OCI-LY3 (cell line): ENCODE results near the gene OR52K2.

Experiments
- H2AFZ ChIP-seq: fragments of 200-600, 300-600 bp; shearing (Covaris generic); 2 replicates; pipeline ENCODE4 v1.6.0; 2014; ENCODE audit warnings: antibody characterized with exemption, low read depth, low read length
- H3K27ac ChIP-seq: fragments of 200-600, 300-600 bp; sonication (generic); 2 replicates; pipeline ENCODE4 v1.5.1; 2014; ENCODE audit warnings: mild to moderate bottlenecking, low read length, moderate library complexity, mixed read lengths
- H3K27me3 ChIP-seq: fragments of 200-600, 300-600 bp; sonication (generic); 2 replicates; pipeline ENCODE4 v1.6.1; 2014; ENCODE audit warnings: low read depth, low read length, mixed read lengths
- H3K36me3 ChIP-seq: fragments of 200-600, 300-600 bp; sonication (generic); replicated peaks from 2 replicates; pipeline ENCODE3; 2014; ENCODE audit warnings: low read depth, low read length, mixed read lengths
- H3K4me1 ChIP-seq: fragments of 300-600, 200-600 bp; sonication (generic); 2 replicates; pipeline ENCODE4 v1.6.1; 2014; ENCODE audit warnings: low read length, mixed read lengths
- H3K4me2 ChIP-seq: fragments of 200-600, 300-600 bp; sonication (generic); 2 replicates; pipeline ENCODE4 v1.6.1; 2014; ENCODE audit warnings: low read length, mixed read lengths
- H3K4me3 ChIP-seq: fragments of 300-600, 200-600 bp; sonication (generic); 2 replicates; pipeline ENCODE4 v1.5.1; 2014; ENCODE audit warnings: antibody characterized with exemption, mild to moderate bottlenecking, low read length, moderate library complexity
- H3K79me2 ChIP-seq: fragments of 300-600, 200-600 bp; shearing (Covaris generic); 2 replicates; pipeline ENCODE4 v1.6.1; 2014; ENCODE audit warnings: mild to moderate bottlenecking, low read length, mixed read lengths
- H3K9ac ChIP-seq: fragments of 300-600, 200-600 bp; shearing (Covaris generic); 2 replicates; pipeline ENCODE4 v1.6.0; 2014; ENCODE audit warnings: mild to moderate bottlenecking, low read length, moderate library complexity
- H3K9me3 ChIP-seq: fragments of 200-600, 300-600 bp; shearing (Covaris generic); 2 replicates; pipeline ENCODE4 v1.6.1; 2014; ENCODE audit warnings: low read length, mixed read lengths; ENCODE audit not compliant: insufficient read depth
- H4K20me1 ChIP-seq: fragments of 200-600, 300-600 bp; sonication (generic); 2 replicates; pipeline ENCODE4 v1.6.1; 2016; ENCODE audit warnings: low read length, mixed read lengths; ENCODE audit not compliant: insufficient read depth
- EZH2phosphoT487 ChIP-seq: fragments of 200-600 bp; shearing (Covaris generic); IDR thresholded peaks from 2 replicates; pipeline ENCODE4 v1.6.1; 2018; ENCODE audit warnings: antibody characterized with exemption, mixed run types, low read depth
- TF ChIP-seq, protein P1 (sequence below): fragments of 200-600, 300-600 bp; sonication (generic); IDR thresholded peaks from 2 replicates; pipeline ENCODE4 v1.5.1; 2014; ENCODE audit warnings: antibody characterized with exemption, low read length, low read depth

OR52K2 gene

DNA sequence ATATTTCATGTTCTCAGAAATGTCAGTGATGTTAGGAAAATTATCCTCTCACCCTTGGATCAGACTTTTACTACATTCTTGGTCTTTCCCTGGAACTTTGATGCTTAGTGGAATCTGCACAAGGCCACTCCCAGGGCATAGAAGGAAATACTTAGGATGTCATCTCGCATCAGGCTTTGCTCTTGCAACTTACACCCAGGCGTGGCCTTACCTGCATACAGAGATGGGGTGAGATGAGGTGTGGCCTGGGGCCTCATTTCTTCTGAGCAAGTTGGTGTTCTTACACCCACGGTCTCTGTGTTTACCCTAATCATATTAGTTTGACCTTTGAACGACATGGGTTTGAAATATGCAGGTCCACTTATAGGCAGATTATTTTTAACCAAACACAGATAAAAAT is 19.0 kb upstream of the OR52K2 start:
- H3K9me3 ChIP-seq, result no peaks in the 10 kb centered on the region

DNA sequence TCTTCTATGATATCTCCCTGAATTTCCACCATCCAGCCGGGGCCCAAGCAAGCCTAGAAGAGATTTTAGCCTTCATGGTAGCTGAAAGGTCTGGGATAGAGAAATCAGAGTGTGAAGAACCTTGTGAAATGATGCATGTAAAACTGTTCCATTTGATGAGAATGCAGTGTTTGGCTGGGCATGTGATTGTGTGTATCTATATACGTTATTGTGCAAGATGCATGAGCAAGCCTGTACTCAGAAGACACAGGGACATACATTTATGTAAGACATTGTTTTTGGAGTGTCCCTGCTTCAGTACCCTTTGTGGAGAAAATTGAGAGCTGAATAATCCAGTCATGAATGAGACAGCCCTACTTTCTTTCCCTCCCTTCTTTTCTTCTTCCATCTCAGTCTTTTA is 15.2 kb upstream of the OR52K2 start:
- no peak overlapping the region for H3K9ac ChIP-seq
- H3K4me1 ChIP-seq, result peaks cover 13% of the 10 kb centered on the region
- H3K4me3 ChIP-seq, result no peak overlapping the region
- no peak overlapping the region; the same call in 1 of the 2 replicates for H2AFZ ChIP-seq
- no peak overlapping the region for H3K27ac ChIP-seq
- no peaks in the 10 kb centered on the region for H3K36me3 ChIP-seq
- no peaks in the 10 kb centered on the region for H3K27me3 ChIP-seq
- H3K9me3 ChIP-seq, result no peaks in the 10 kb centered on the region
- no peaks in the 10 kb centered on the region for H4K20me1 ChIP-seq
- H3K4me2 ChIP-seq, result no peak overlapping the region
- TF ChIP-seq, protein P1, sequence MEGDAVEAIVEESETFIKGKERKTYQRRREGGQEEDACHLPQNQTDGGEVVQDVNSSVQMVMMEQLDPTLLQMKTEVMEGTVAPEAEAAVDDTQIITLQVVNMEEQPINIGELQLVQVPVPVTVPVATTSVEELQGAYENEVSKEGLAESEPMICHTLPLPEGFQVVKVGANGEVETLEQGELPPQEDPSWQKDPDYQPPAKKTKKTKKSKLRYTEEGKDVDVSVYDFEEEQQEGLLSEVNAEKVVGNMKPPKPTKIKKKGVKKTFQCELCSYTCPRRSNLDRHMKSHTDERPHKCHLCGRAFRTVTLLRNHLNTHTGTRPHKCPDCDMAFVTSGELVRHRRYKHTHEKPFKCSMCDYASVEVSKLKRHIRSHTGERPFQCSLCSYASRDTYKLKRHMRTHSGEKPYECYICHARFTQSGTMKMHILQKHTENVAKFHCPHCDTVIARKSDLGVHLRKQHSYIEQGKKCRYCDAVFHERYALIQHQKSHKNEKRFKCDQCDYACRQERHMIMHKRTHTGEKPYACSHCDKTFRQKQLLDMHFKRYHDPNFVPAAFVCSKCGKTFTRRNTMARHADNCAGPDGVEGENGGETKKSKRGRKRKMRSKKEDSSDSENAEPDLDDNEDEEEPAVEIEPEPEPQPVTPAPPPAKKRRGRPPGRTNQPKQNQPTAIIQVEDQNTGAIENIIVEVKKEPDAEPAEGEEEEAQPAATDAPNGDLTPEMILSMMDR, result no peak
- TF ChIP-seq EZH2phosphoT487, result no peak
- no peaks in the 10 kb centered on the region for H3K79me2 ChIP-seq

More for the DNA sequence above, 19.0 kb upstream of the OR52K2 start:
- Histone ChIP-seq H3K4me1 (peaks cover 6% of the 10 kb centered on the region), H3K36me3 (no peaks in the 10 kb centered on the region), H3K27ac (no peak overlapping the region), H3K79me2 (no peaks in the 10 kb centered on the region), H2AFZ (no peak overlapping the region), H4K20me1 (no peaks in the 10 kb centered on the region), H3K4me3 (no peak overlapping the region), H3K4me2 (no peak overlapping the region), H3K27me3 (no peaks in the 10 kb centered on the region), H3K9ac (no peak overlapping the region)
- no peak for TF ChIP-seq EZH2phosphoT487
- TF ChIP-seq, protein P1, result no peak

DNA sequence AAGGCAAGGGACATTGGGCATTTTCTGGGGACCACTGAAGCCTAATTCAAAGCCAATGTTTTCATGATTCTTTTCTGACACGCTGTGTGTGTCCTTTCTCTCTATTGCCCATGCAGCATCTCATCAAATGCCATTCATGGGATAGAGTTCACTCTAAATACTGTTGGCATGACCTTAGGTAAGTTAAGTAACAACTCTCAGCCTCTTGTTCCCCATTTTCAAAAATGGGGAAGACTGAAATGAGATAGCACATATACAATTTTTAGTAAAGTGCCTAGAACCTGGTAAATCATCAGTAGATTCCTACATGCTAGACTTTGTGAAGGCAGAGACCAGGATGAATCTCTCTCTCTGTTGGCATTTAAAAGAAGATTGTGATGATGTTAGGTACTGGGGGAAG is 12.7 kb upstream of the OR52K2 start:
- H3K4me1 ChIP-seq, result peaks cover 13% of the 10 kb centered on the region
- H3K27me3 ChIP-seq, result no peaks in the 10 kb centered on the region
- H3K79me2 ChIP-seq, result no peaks in the 10 kb centered on the region
- peak overlapping the region; percentile 46 for H3K4me2 ChIP-seq
- no peak overlapping the region for H3K9ac ChIP-seq
- no peak overlapping the region for H3K27ac ChIP-seq
- no peak for TF ChIP-seq EZH2phosphoT487
- TF ChIP-seq, protein P1, result no peak
- H2AFZ ChIP-seq, result no peak overlapping the region; the same call in 1 of the 2 replicates
- no peaks in the 10 kb centered on the region for H3K36me3 ChIP-seq
- H3K9me3 ChIP-seq, result no peaks in the 10 kb centered on the region
- no peak overlapping the region for H3K4me3 ChIP-seq
- H4K20me1 ChIP-seq, result no peaks in the 10 kb centered on the region

DNA sequence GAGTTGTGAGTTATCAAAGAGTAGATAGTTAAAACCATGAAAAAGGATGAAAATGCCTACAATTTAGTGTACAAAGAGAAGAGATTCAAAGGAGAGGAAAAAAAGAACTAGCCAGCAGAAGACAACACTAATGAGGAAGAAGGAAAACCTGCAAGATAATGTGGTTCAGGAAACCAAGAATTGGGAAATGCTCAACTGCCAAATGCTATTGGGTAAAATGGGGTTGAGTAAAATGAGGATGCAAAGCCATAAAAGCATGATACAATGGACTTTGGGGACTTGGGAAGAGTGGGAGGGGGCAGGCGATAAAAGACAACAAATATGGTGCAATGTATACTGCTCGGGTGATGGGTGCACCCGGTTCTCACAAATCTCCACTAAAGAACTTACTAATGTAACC is 7.6 kb upstream of the OR52K2 start:
- H3K27ac ChIP-seq, result no peak overlapping the region
- no peak overlapping the region for H3K4me3 ChIP-seq
- peaks cover 7% of the 10 kb centered on the region for H3K4me1 ChIP-seq
- H4K20me1 ChIP-seq, result no peaks in the 10 kb centered on the region
- no peaks in the 10 kb centered on the region for H3K79me2 ChIP-seq
- no peak overlapping the region for H2AFZ ChIP-seq
- no peaks in the 10 kb centered on the region for H3K9me3 ChIP-seq
- no peak overlapping the region for H3K9ac ChIP-seq
- H3K27me3 ChIP-seq, result no peaks in the 10 kb centered on the region
- no peak overlapping the region for H3K4me2 ChIP-seq
- H3K36me3 ChIP-seq, result no peaks in the 10 kb centered on the region
- TF ChIP-seq, protein P1, result no peak
- no peak for TF ChIP-seq EZH2phosphoT487
